Measurements from ENCODE around the gene TTC21A.

GRCh38 chr3:39068556-39068955, 38.9 kb upstream of the TTC21A start:
- TF ChIP-seq CTCF (IDR thresholded peaks at IDR 0.05) (no peak), POLR2A (IDR thresholded peaks at IDR 0.05) (no peak)
